A549 (cell line): ENCODE measurements around the gene CHPF. TPM values are rescaled to one million over a fixed set of nuclear protein-coding genes. Genes with fewer than 3 reads are reported as not detected.

Source experiments
- ATAC-seq, 2 experiments: fragments of 200-7000 bp in 1 of 2; fragments of >200 bp in 1 of 2; cut with Nextera tagmentation in 1 of 2; cut with Tn5 transposase in 1 of 2; 3 replicates each; pipeline versions ENCODE4 v1.8.0 to v1.9.1; 2018 to 2020; ENCODE audit warnings: mild to moderate bottlenecking in 1 of 2, moderate library complexity in 1 of 2
- CTCF ChIA-PET: fragments of 300-600 bp; sonication (Branson Sonifier 250); formaldehyde crosslinking; extraction: SDS; loops from one replicate; lab custom pipeline; 2021; ENCODE audit warnings: antibody characterized with exemption, inconsistent platforms; lab: Yijun Ruan, JAX
- POLR2A ChIA-PET: fragments of 350-600 bp; formaldehyde crosslinking; extraction: SDS; loops from one replicate; lab custom pipeline; 2021; ENCODE audit warnings: antibody characterized with exemption, inconsistent platforms; lab: Yijun Ruan, JAX
- DNase-seq, 2 experiments: peaks; one replicate each; pipeline versions ENCODE4 v3.0.0 to v3.0.0-alpha.2; 2011 to 2016; ENCODE audit warnings: low read depth in 1 of 2, low spot score in 1 of 2
- FAIRE-seq: peaks from 2 replicates; lab custom pipeline; 2011; peaks lifted over from hg19 to GRCh38; lab: Jason Lieb, UNC
- H3K27ac ChIP-seq, 2 experiments: fragments of >200 bp; sonication (Bioruptor Twin); formaldehyde crosslinking; 3 replicates each; pipeline ENCODE4 v1.5.1; 2016 to 2017
- H3K4me1 ChIP-seq: fragments of >200 bp; sonication (Bioruptor Twin); formaldehyde crosslinking; 3 replicates; pipeline ENCODE4 v1.6.1; 2016
- H3K4me2 ChIP-seq: fragments of >200 bp; sonication (Bioruptor Twin); formaldehyde crosslinking; 3 replicates; pipeline ENCODE4 v1.6.1; 2016
- H3K4me3 ChIP-seq: fragments of >200 bp; sonication (Bioruptor Twin); formaldehyde crosslinking; 3 replicates; pipeline ENCODE4 v1.5.1; 2016
- H3K9me3 ChIP-seq: fragments of >200 bp; sonication (Bioruptor Twin); formaldehyde crosslinking; 3 replicates; pipeline ENCODE4 v1.6.1; 2016
- CBX2 ChIP-seq: fragments of 200-600 bp; sonication (generic); IDR thresholded peaks from 2 replicates; pipeline ENCODE4 v1.6.1; 2016; ENCODE audit warnings: low read depth, mild to moderate bottlenecking, borderline replicate concordance
- CEBPB ChIP-seq, 2 experiments: fragments of >200 bp in 1 of 2; sonication (Bioruptor Twin) in 1 of 2; formaldehyde crosslinking in 1 of 2; IDR thresholded peaks; 2 replicates each; pipeline ENCODE4 v1.6.1; 2012 to 2016
- CHD2 ChIP-seq: fragments of 150-350 bp; IDR thresholded peaks from 2 replicates; pipeline ENCODE4 v1.6.1; 2014; ENCODE audit warnings: low read length; ENCODE audit not compliant: partially characterized antibody
- E2F6 ChIP-seq: IDR thresholded peaks from 2 replicates; pipeline ENCODE4 v1.6.1; 2012; ENCODE audit warnings: low read depth, borderline replicate concordance
- EHF ChIP-seq: fragments of 250-450 bp; sonication (Bioruptor Pico); IDR thresholded peaks from 2 replicates; pipeline ENCODE4 v1.5.0; 2020; ENCODE audit warnings: mild to moderate bottlenecking
- EHMT2 ChIP-seq: fragments of 200-600 bp; sonication (generic); IDR thresholded peaks from 2 replicates; pipeline ENCODE4 v1.6.1; 2016; ENCODE audit warnings: antibody characterized with exemption, low read depth, mild to moderate bottlenecking, moderate library complexity
- ELK1 ChIP-seq: fragments of 150-350 bp; IDR thresholded peaks from 2 replicates; pipeline ENCODE4 v1.6.1; 2014; ENCODE audit warnings: low read depth, mild to moderate bottlenecking, low read length
- EP300 ChIP-seq, 2 experiments: fragments of >200 bp; sonication (Bioruptor Twin); formaldehyde crosslinking; IDR thresholded peaks; 2 replicates in 1 of 2; 3 replicates in 1 of 2; pipeline ENCODE4 v1.6.1; 2016 to 2017
- FOSL2 ChIP-seq, 2 experiments: fragments of 450-650 bp in 1 of 2; fragments of >200 bp in 1 of 2; sonication (Bioruptor Twin) in 1 of 2; formaldehyde crosslinking; IDR thresholded peaks; 2 replicates each; pipeline versions ENCODE4 v1.5.0 to v1.6.1; 2016 to 2020; ENCODE audit warnings: mild to moderate bottlenecking in 1 of 2, moderate library complexity in 1 of 2
- GATA3 ChIP-seq: IDR thresholded peaks from 2 replicates; pipeline ENCODE4 v1.6.1; 2012; ENCODE audit warnings: borderline replicate concordance
- HMGXB4 ChIP-seq: fragments of 250-450 bp; sonication (Bioruptor Pico); IDR thresholded peaks from 2 replicates; pipeline ENCODE4 v1.5.0; 2021; ENCODE audit warnings: mild to moderate bottlenecking, moderate library complexity, borderline replicate concordance
- HOXA7 ChIP-seq: fragments of 250-450 bp; sonication (Bioruptor Pico); IDR thresholded peaks from 2 replicates; pipeline ENCODE4 v1.5.0; 2020; ENCODE audit warnings: mild to moderate bottlenecking, moderate library complexity
- HOXB13 ChIP-seq: fragments of 250-450 bp; sonication (Bioruptor Pico); IDR thresholded peaks from 2 replicates; pipeline ENCODE4 v1.5.0; 2020; ENCODE audit warnings: low read depth, mild to moderate bottlenecking, moderate library complexity
- KDM1A ChIP-seq: fragments of 200-600 bp; sonication (generic); IDR thresholded peaks from 2 replicates; pipeline ENCODE4 v1.6.1; 2016; ENCODE audit warnings: low read depth, mild to moderate bottlenecking
- KDM5A ChIP-seq: fragments of 200-600 bp; sonication (generic); IDR thresholded peaks from 2 replicates; pipeline ENCODE4 v1.6.1; 2016; ENCODE audit warnings: antibody characterized with exemption, mild to moderate bottlenecking
- MYC ChIP-seq: IDR thresholded peaks from 2 replicates; pipeline ENCODE4 v1.6.1; 2012; ENCODE audit warnings: mild to moderate bottlenecking, inconsistent platforms, low read length, improper control_type of control experiment, borderline replicate concordance
- NFE2L2 ChIP-seq: fragments of 150-350 bp; conservative IDR thresholded peaks from 2 replicates; pipeline ENCODE4 v1.6.1; 2014; ENCODE audit warnings: low read length
- PBX3 ChIP-seq: IDR thresholded peaks from 2 replicates; pipeline ENCODE4 v1.6.1; 2012
- POLR2AphosphoS2 ChIP-seq: conservative IDR thresholded peaks from 2 replicates; pipeline ENCODE4 v1.6.1; 2012; ENCODE audit warnings: low read length, improper control_type of control experiment, inconsistent platforms
- RAD21 ChIP-seq, 2 experiments: fragments of >200 bp in 1 of 2; sonication (Bioruptor Twin) in 1 of 2; formaldehyde crosslinking in 1 of 2; IDR thresholded peaks in 1 of 2; conservative IDR thresholded peaks in 1 of 2; 2 replicates in 1 of 2; 3 replicates in 1 of 2; pipeline ENCODE4 v1.6.1; 2012 to 2018; ENCODE audit warnings: inconsistent platforms in 1 of 2
- REST ChIP-seq: fragments of 200-600 bp; sonication (generic); IDR thresholded peaks from 2 replicates; pipeline ENCODE4 v1.6.1; 2016; ENCODE audit warnings: antibody characterized with exemption, mild to moderate bottlenecking, moderate library complexity
- SMC3 ChIP-seq: fragments of >200 bp; sonication (Bioruptor Twin); formaldehyde crosslinking; IDR thresholded peaks from 3 replicates; pipeline ENCODE4 v1.6.1; 2018; ENCODE audit warnings: inconsistent platforms
- USF2 ChIP-seq: fragments of 450-650 bp; IDR thresholded peaks from 2 replicates; pipeline ENCODE4 v1.6.1; 2014; ENCODE audit warnings: antibody characterized with exemption
- WGBS: methylation state at CpG from one replicate; pipeline ENCODE4 v1.1.6; 2017; ENCODE audit errors: missing lambda C conversion rate; 5-methylcytosine and 5-hydroxymethylcytosine counted together
- polyA plus RNA-seq, 4 experiments: library from polyadenylated mRNA; depleted of rRNA in 3 of 4; stranded (reverse); fragments of >200 nt; fragmentation: RNase III in 1 of 4; extraction: RNeasy Plus Mini Kit Qiagen cat#74134 plus additional on column Dnase treatment in 1 of 4; gene quantifications; 2 replicates in 3 of 4; 3 replicates in 1 of 4; pipeline ENCODE4 v1.2.3, GENCODE V29; 2011 to 2017

Gene CHPF
- polyA plus RNA-seq, 2 of the 4 experiments (the other 2 are of a cell fraction): 9.0 to 14.8 TPM

- TF ChIP-seq GATA3: no peak
- no peak for TF ChIP-seq NFE2L2
- TF ChIP-seq SMC3: no peak
- TF ChIP-seq RAD21 (conservative IDR thresholded peaks at IDR 0.05 in 1 of 2, IDR thresholded peaks at IDR 0.05 in 1 of 2): no peak
- TF ChIP-seq USF2: no peak
- TF ChIP-seq MYC: no peak
- TF ChIP-seq, all 56 proteins: peak for 0
Measured at GRCh38 chr2:219533930-219534661, 9.5 kb downstream of the CHPF start (continued).

- WGBS: 0% methylated on average over 1 of the region's 8 CpGs
- Histone ChIP-seq H3K27ac (no peak overlapping the region), H3K4me3 (no peak overlapping the region), H3K9me3 (no peaks in the 10 kb centered on the region)
- TF ChIP-seq EP300 (IDR thresholded peaks at IDR 0.05) (no peak), CHD2 (no peak), ELK1 (no peak), E2F6 (no peak), PBX3 (no peak), POLR2AphosphoS2 (no peak), CEBPB (IDR thresholded peaks at IDR 0.05) (no peak), HOXB13 (CRISPR knock-in tag) (no peak), EHMT2 (no peak)
- TF ChIP-seq, all 56 proteins: peak for 0
- CTCF ChIA-PET: interaction anchor here (6.4 to 79.1 kb wide), 4 partner anchors 9 to 130 kb away, joined by 109 to 3291 read pairs (median 263); partner anchors contain the start of genes ASIC4, CHPF, GMPPA and SPEG
- no peak for FAIRE-seq
- ATAC-seq: no peak
- DNase-seq: no peak
- POLR2A ChIA-PET: no interaction called here
- peaks cover 4% of the 10 kb centered on the region; the same call in 1 of the 3 replicates for H3K4me1 ChIP-seq
- H3K4me2 ChIP-seq: no peak overlapping the region
Measured at GRCh38 chr2:219532378-219532649, 11.3 kb downstream of the CHPF start.

- Histone ChIP-seq H3K4me1 (peaks cover 4% of the 10 kb centered on the region; the same call in 1 of the 3 replicates), H3K9me3 (no peaks in the 10 kb centered on the region), H3K4me3 (no peak overlapping the region), H3K4me2 (no peak overlapping the region), H3K27ac (no peak overlapping the region)
- ChIA-PET CTCF (interaction anchor here (1.1 to 79.1 kb wide), 10 partner anchors 9 to 361 kb away, joined by 3 to 3291 read pairs (median 37); partner anchors contain the start of genes ASIC4, CHPF, DES and GMPPA), POLR2A (no interaction called here)
- DNase-seq (no peak), ATAC-seq (no peak), FAIRE-seq (no peak)
- WGBS: 52% methylated on average over 15 of the region's 20 CpGs
- TF ChIP-seq KDM1A: no peak
- TF ChIP-seq HMGXB4: no peak
- no peak for TF ChIP-seq KDM5A
- TF ChIP-seq EHF (CRISPR knock-in tag): no peak
- no peak for TF ChIP-seq HOXA7 (CRISPR knock-in tag)
- no peak for TF ChIP-seq CEBPB (IDR thresholded peaks at IDR 0.05)
- TF ChIP-seq CBX2: no peak
- no peak for TF ChIP-seq FOSL2 (IDR thresholded peaks at IDR 0.05)
- no peak for TF ChIP-seq FOSL2 (CRISPR knock-in tag; IDR thresholded peaks at IDR 0.05)
- TF ChIP-seq REST: no peak
- TF ChIP-seq EP300 (IDR thresholded peaks at IDR 0.05): no peak
Measured at GRCh38 chr2:219531639-219532377, 11.8 kb downstream of the CHPF start.
